ENCODE measurements around the gene NUP62.

GRCh38 chr19:49957262-49957915, 28.1 kb upstream of the NUP62 start:
- TF ChIP-seq CTCF (IDR thresholded peaks at IDR 0.05; ENCODE audit: borderline replicate concordance, extremely low read depth, low read length, poor library complexity, severe bottlenecking) (no peak), EZH2 (IDR thresholded peaks at IDR 0.05; ENCODE audit: borderline replicate concordance, low read depth, low read length, severe bottlenecking) (no peak)
